ENCODE measurements around the gene B3GLCT.

- no peak for TF ChIP-seq EZH2 (IDR thresholded peaks at IDR 0.05)
- TF ChIP-seq POLR2AphosphoS5 (IDR thresholded peaks at IDR 0.05; ENCODE audit: borderline replicate concordance, low read depth, low read length), result no peak
- TF ChIP-seq FOXP2 (optimal IDR thresholded peaks at IDR 0.05; ENCODE audit: control extremely low read depth, extremely low read length, insufficient read depth), result no peak
These were observed 32.3 kb upstream of the B3GLCT start for GRCh38 chr13:31167490-31167889.

Data from SK-N-MC (cell line).